HG03159 (cell line): ENCODE measurements around the gene VPS8.
"Not testable (repeated sequence)": the region's sequence is repeated elsewhere in the genome, so short reads cannot be mapped to it uniquely, and the experiment has no call there.

Source experiments
- ATAC-seq: cut with Tn5 transposase; IDR thresholded peaks from one replicate; pipeline ENCODE4 v1.9.1; 2021; ENCODE audit warnings: mild to moderate bottlenecking, moderate library complexity; ENCODE audit not compliant: unreplicated experiment

The VPS8 gene

DNA sequence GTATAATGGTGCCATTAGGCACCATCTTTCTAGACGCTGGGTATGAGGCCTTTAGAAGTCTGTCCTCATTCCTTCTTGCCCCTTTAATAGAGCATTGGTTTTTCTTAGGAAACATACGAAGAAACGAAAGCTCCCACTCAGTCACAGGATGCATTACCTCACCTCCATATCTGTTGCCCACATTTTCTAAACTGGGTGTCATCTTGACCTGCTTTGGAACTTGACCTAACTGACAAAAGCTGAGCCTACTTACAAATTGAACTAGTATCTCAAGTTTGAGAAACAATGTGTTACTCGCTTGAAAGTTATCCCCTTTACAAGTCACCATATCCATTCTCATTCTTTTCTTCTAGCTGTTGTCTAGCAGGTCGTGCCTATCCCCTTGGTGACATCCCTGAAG is 102.7 kb downstream of the VPS8 start:
- no peak for ATAC-seq

DNA sequence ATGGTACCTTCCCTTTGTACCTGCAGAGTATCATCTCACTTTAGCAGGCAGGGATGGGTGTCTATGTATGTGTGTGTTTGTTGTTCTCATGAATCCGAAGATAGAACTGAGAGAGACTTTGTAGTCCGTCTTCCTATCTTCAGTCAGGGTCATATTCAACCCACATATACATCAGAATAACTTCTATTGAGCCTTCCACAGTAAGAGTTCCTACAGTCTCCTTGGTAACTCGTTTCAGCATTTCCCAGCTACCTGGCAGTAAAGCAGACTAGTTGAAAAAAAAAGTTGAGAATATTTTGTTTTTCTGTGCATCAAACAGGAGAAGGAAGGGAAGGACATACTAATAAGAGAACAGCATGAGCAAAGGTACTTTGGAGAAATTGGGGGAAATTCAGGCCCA is 106.8 kb downstream of the VPS8 start:
- ATAC-seq = no peak

- ATAC-seq = no peak
These were observed 107.7 kb downstream of the VPS8 start for GRCh38 chr3:184919651-184920050.

DNA sequence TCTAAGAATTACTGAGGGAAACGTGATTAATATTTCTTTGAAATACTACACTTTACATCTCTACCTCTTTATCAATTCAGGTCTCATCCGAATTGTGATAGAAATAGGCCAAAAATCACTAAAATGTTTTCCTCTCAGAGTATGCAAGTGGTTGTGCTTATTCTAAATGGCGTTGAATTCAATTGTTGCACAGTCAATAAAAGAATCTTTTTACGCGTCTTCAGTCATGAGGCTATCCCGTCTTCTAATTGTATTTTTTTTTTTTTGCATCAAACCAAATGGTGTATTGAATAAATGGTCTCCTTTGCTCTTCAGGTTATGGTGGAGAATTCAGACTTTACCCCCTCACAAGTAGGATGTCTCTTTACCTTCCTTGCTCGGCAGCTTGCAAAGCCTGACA is 112.6 kb downstream of the VPS8 start:
- ATAC-seq = no peak

- no peak for ATAC-seq
These were observed 115.9 kb downstream of the VPS8 start for GRCh38 chr3:184927796-184928315.

DNA sequence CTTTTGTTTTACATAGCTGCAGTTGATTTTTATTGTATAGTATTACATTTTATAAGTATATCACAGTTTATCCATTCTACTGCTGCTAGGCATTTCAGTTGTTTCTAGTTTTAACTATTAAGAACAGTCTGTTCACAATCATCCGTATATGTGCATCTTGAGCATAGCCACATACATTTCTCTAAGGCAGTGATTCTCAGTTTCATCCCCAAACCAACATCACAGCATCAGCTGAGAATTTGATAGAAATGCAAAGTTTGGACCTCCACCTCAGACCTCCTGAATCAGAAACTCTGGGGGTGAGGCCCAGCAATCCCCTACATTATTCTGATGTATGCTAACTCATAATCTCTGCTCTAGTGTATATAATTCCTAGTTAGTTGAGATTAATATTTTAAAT is 120.8 kb downstream of the VPS8 start:
- ATAC-seq = no peak

- ATAC-seq = no peak
These were observed 125.6 kb downstream of the VPS8 start for GRCh38 chr3:184937611-184938010.

DNA sequence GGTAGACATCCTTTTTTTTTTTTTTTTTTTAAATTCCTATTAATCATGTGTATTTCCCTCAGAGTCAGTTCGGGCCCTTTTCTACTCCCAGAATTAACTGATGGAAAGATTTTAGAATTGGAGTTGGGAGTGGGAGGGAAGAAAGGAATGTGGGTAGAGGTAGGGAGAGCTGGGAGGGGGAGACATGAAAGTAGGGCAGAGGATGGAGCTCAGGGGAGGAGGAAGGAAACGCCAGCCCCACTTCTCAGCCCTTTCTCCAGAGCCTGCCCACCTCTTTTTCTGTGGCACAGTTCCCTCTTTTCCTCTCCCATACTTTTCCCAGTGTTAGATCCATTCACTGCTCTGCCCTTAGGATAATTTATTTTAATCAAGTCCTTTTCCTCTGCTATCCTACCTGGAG is 129.4 kb downstream of the VPS8 start:
- no peak for ATAC-seq

GRCh38 chr3:184942735-184943134 is 130.8 kb downstream of the VPS8 start:
- ATAC-seq = no peak

GRCh38 chr3:184944241-184944640 is 132.3 kb downstream of the VPS8 start:
- no peak for ATAC-seq

DNA sequence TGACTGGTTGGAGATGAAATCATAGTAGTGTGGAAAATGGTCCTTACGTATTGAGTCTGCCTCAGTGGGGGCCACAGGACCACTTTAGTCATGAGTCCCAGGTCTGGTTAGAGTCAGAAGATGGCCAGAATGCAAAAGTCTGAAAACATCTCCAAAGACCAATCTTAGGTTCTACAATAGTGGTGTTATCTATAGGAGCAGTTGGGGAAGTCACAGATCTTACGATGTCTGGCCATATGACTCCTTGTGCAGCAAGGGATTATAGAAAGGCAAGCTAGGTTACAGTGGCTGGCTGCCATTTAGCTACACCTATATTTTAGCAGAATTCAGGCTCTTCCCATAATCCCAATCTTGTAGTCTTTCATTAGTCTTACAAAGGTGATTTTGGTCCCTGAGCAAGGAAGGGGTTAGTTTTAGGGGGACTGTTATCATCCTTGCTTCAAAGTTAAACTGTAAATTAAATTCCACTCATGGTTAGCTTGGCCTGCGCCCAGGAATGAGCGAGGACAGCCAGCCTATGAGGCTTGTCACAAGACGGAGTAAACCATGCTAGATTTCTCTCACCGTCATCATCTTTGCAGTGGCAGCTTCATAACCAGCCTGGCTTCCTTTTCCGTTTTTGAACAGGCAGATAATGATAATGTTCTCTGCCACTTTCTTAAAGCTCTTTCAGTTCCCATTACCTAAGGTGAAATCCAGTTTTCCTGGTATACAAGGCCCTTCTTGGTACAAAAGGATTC is 134.1 kb downstream of the VPS8 start:
- no peak for ATAC-seq

DNA sequence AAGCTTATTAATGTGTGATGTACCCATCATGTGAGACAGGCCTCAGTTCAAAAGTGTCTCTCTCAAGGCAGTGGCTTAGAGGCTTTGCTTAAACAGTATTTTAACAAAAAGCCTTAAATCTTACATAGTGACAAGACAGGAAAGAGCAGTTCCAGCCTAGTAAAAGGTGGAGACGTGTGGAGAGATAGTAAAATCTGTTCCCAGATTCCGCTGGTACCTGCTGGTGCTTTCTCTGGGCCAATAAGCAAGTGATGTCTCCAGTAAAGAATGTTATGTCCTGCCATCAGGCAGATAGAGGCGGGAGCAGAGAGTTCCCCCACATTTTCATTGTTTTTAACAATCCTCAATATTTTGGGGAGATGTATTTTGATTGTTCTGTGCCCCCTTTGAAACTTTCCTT is 135.0 kb downstream of the VPS8 start:
- no peak for ATAC-seq

GRCh38 chr3:184949251-184949965 is 137.4 kb downstream of the VPS8 start:
- ATAC-seq = no peak

DNA sequence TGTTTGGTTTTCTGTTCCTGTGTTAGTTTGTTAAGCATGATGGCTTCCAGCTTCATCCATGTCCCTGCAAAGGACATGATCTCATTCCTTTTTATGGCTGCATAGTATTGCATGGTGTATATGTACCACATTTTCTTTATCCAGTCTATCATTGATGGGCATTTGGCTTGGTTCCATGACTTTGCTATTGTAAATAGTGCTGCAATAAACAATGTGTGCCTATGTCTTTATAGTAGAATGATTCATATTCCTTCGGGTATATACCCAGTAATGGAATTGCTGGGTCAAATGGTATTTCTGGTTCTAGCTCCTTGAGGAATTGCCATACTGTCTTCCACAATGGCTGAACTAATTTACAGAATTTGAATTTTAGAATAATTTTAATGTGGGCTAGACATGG is 138.8 kb downstream of the VPS8 start:
- not testable (repeated sequence) for ATAC-seq

DNA sequence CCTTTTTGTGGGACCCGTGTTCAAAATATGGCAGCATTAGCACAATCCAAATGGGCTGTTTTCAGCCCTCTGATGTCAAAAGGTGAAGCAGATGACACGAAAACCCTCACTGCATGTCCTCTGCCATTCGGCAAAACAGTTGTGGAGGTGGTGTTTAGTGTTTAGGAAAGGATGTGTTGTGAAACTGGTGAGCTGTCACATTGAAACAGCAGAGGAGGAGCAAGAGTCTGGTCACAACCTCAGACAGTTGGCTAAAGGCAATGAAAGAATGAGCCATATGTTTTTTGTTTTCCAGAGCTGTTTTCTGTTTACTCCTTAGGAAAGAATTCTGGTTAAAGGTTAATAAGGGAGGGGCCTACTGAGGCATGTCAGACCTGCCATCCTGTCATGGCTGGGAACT is 140.7 kb downstream of the VPS8 start:
- no peak for ATAC-seq

- ATAC-seq = no peak
These were observed 141.4 kb downstream of the VPS8 start for GRCh38 chr3:184953401-184953800.

GRCh38 chr3:184954251-184954650 is 142.3 kb downstream of the VPS8 start:
- no peak for ATAC-seq

GRCh38 chr3:184954851-184955250 is 142.9 kb downstream of the VPS8 start:
- not testable (repeated sequence) for ATAC-seq

DNA sequence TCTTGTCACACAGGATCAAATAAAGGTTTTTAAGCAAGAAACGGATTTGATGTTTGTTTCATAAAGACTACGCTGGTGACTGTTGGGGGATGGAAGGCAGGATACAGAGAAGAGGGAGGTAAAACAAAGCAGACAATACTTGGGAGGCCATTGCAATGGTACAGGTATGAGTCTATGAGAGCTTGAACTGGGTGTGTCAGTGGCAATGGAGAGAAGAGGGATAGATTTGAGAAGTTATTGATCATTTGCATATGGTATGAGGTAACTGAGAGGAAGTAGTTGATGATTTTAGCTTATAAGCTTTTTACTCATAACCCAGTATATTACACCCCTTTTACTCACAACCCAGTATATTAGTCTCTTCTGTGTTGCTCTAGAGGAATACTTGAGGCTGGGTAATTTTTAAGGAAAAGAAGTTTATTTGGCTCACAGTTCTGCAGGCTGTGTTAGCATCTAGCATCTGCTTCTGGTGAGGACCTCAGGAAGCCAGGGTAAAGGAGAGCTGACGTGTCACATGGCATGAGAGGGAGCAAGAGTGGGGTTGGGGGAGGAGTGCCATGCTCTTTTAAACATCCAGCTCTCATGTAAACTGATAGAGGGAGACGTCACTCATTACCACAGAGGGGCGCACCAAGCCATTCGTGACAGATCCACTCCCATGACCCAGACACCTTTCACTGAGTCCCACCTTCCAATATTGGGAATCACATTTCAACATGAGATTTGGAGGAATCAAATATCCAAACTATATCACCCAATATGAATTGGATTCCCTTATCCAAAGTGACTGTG is 153.9 kb downstream of the VPS8 start:
- no peak for ATAC-seq

GRCh38 chr3:184968115-184968514 is 156.1 kb downstream of the VPS8 start:
- ATAC-seq = no peak

DNA sequence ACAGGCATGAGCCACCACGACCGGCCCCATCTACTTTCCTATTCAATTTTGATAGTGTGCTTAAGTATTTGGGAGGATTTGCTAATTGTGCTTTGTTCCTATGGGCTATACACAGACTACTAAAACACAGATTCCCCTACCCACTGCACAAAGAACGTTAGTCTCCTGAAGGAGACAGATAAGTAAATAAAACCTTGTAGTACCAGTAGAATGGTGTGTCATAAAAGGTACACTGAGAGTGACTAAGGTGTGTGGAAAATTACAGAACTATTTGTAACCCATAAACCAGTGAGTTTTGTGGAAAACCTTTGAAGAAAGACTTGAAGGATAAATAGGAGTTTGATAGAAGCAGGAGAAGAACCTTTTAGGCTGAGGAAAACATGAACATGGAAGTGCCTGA is 158.2 kb downstream of the VPS8 start:
- no peak for ATAC-seq

GRCh38 chr3:184977796-184978195 is 165.8 kb downstream of the VPS8 start:
- ATAC-seq = no peak
